OCI-LY1 (cell line): ENCODE measurements around the gene MAVS.

Experiments
- EZH2 ChIP-seq: fragments of 200-600 bp; sonication (generic), shearing (Covaris generic); IDR thresholded peaks from 2 replicates; pipeline ENCODE4 v1.8.0; 2017; ENCODE audit warnings: borderline replicate concordance, mixed run types, mild to moderate bottlenecking, antibody characterized with exemption, low read length, moderate library complexity, mixed read lengths
- TF ChIP-seq, protein P1 (sequence below): fragments of 200-600 bp; sonication (generic), shearing (Covaris generic); IDR thresholded peaks from 2 replicates; pipeline ENCODE4 v1.5.1; 2017; ENCODE audit warnings: mild to moderate bottlenecking, antibody characterized with exemption, low read length, moderate library complexity, mixed read lengths

DNA sequence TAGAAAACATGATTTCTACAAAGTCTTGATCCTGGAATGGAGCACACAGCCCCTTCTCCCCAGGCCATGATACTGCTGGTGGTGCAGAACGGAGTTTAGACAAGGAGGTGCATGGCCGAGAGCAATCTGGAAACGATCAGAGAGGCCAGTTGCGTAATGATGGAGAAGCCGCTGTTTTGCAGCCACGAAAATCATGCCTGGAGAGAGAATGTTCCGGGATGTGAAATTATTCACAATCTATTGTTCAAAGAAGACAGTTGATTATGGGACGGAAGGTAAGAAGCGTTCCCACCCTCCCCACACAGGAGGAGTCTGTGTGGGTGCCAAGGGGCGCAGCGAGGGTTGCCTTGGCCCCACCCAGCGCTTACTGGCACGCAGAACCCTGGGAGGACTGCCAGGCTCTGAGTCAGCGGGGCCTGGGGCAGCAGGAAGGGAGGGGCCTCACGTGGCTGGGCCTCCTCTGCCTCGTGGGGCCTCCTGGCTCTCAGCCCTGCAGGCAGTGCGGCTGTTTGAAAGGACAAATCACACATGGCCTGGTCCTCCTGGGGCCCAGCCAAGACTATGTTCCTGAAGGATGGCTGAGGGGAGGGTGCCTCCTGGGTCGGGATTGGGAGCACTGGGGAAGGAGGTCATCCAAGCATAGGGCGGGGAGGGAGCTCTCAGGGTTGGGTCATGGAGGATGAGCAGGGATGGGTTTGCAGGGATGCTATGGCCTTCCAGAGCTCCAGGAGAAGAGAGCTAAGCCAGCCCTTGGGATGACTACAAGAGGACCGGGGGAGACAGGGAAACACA, 35.0 kb upstream of the MAVS start:
- TF ChIP-seq, protein P1, sequence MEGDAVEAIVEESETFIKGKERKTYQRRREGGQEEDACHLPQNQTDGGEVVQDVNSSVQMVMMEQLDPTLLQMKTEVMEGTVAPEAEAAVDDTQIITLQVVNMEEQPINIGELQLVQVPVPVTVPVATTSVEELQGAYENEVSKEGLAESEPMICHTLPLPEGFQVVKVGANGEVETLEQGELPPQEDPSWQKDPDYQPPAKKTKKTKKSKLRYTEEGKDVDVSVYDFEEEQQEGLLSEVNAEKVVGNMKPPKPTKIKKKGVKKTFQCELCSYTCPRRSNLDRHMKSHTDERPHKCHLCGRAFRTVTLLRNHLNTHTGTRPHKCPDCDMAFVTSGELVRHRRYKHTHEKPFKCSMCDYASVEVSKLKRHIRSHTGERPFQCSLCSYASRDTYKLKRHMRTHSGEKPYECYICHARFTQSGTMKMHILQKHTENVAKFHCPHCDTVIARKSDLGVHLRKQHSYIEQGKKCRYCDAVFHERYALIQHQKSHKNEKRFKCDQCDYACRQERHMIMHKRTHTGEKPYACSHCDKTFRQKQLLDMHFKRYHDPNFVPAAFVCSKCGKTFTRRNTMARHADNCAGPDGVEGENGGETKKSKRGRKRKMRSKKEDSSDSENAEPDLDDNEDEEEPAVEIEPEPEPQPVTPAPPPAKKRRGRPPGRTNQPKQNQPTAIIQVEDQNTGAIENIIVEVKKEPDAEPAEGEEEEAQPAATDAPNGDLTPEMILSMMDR: no peak
- no peak for TF ChIP-seq EZH2
